VCaP (cell line): ENCODE results near the gene PCK2.

Experiments used
- H3K27ac ChIP-seq: fragments of 450-650 bp; 2 replicates; pipeline ENCODE4 v1.5.1; 2017
- CTCF ChIP-seq: fragments of 450-650 bp; conservative IDR thresholded peaks from 2 replicates; pipeline ENCODE4 v1.5.1; 2017; ENCODE audit warnings: mild to moderate bottlenecking, moderate library complexity

Gene PCK2

GRCh38 chr14:24095271-24096068 is 1.4 kb downstream of the PCK2 start:
- peak overlapping the region; percentile 84 for H3K27ac ChIP-seq
- no peak for TF ChIP-seq CTCF

- H3K27ac ChIP-seq = no peak overlapping the region
- TF ChIP-seq CTCF = no peak
These were observed 2.6 kb downstream of the PCK2 start for GRCh38 chr14:24096545-24097181.

- H3K27ac ChIP-seq = no peak overlapping the region
- no peak for TF ChIP-seq CTCF
These were observed 4.3 kb downstream of the PCK2 start for GRCh38 chr14:24098229-24098926.

- no peak for TF ChIP-seq CTCF
- no peak overlapping the region for H3K27ac ChIP-seq
These were observed 5.1 kb downstream of the PCK2 start for GRCh38 chr14:24098927-24099813.

- TF ChIP-seq CTCF = no peak
- no peak overlapping the region for H3K27ac ChIP-seq
These were observed 6.3 kb downstream of the PCK2 start for GRCh38 chr14:24100197-24100981.

- TF ChIP-seq CTCF = no peak
- no peak overlapping the region for H3K27ac ChIP-seq
These were observed 6.9 kb downstream of the PCK2 start for GRCh38 chr14:24100982-24101494.
